ENCODE data around the gene DEPDC7.

GRCh38 chr11:33021937-33022336, 6.3 kb downstream of the DEPDC7 start:
- TF ChIP-seq MAFK (IDR thresholded peaks at IDR 0.05; ENCODE audit: partially characterized antibody) (no peak), CTCF (IDR thresholded peaks at IDR 0.05) (no peak), MAX (IDR thresholded peaks at IDR 0.05) (no peak), REST (IDR thresholded peaks at IDR 0.05) (no peak), JUNB (IDR thresholded peaks at IDR 0.05) (no peak)
